Activated CD4-positive, alpha-beta T cell treated with anti-CD3 and anti-CD28 coated beads for 36 hours (primary cell): Measurements from ENCODE around the gene CBX8. TPM values are rescaled to one million over a fixed set of nuclear protein-coding genes. Genes with fewer than 3 reads are reported as not detected.

Experiments used
- ATAC-seq: fragments of 200-7000 bp; cut with Tn5 transposase; one replicate; pipeline ENCODE4 v1.10.0; 2021; ENCODE audit warnings: mild to moderate bottlenecking, moderate library complexity
- CTCF ChIA-PET: fragments of 350-600 bp; sonication (Branson Sonifier 250); formaldehyde crosslinking; loops from one replicate; lab custom pipeline; 2021; ENCODE audit warnings: antibody characterized with exemption; lab: Charles Lee
- POLR2A ChIA-PET: fragments of 350-600 bp; sonication (Branson Sonifier 250); formaldehyde crosslinking; loops from one replicate; lab custom pipeline; 2021; ENCODE audit warnings: antibody characterized with exemption, inconsistent platforms; lab: Charles Lee
- DNase-seq: peaks from one replicate; pipeline ENCODE4 v3.0.0-alpha.2; 2020
- H3K27ac Mint-ChIP-seq: one replicate; pipeline ENCODE4 v1.8.0; 2021; ENCODE audit warnings: mixed read lengths
- H3K27me3 Mint-ChIP-seq: one replicate; pipeline ENCODE4 v1.8.0; 2021; ENCODE audit warnings: mixed read lengths
- H3K36me3 Mint-ChIP-seq: one replicate; pipeline ENCODE4 v1.8.0; 2021; ENCODE audit warnings: low read depth, mixed read lengths
- H3K4me1 Mint-ChIP-seq: one replicate; pipeline ENCODE4 v1.8.0; 2021; ENCODE audit warnings: mixed read lengths
- H3K4me3 Mint-ChIP-seq: one replicate; pipeline ENCODE4 v1.8.0; 2021; ENCODE audit warnings: mild to moderate bottlenecking, moderate library complexity, mixed read lengths
- H3K9me3 Mint-ChIP-seq: one replicate; pipeline ENCODE4 v1.8.0; 2021; ENCODE audit warnings: low read depth, mixed read lengths
- intact Hi-C, 2 experiments: fragments of 100-400 bp; cut with DNase I in 1 of 2; cut with micrococcal nuclease in 1 of 2; formaldehyde crosslinking; loops; one replicate each; pipeline versions ENCODE4 v1.14.2 to v1.15.1; 2022 to 2024; cut with DNase I, micrococcal nuclease
- total RNA-seq, 2 experiments: library from RNA; stranded (reverse); gene quantifications; one replicate each; pipeline ENCODE4 v1.2.3, GENCODE V29; 2021

CBX8 gene
- total RNA-seq, 2 experiments from 2014 or later = 4.7 to 6.0 TPM

DNA sequence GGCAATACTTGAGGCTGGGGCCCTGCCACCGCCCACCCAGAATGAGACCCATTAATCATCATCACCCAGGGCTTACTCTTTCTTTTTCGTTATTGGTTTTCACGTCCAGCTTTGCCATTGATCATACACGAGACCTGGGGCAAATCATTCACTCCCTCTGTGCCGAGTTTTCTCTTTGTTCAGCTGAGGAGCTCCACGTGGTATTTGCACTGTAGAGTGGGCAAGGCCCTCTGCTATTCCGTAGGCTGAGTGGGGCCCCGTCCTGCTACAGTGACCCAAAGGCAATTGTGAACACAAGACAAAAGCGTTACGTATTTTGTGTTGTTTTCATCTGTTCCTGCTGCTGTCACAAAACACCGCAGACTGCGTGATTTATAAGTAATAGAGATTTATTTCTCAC, 42.5 kb downstream of the CBX8 start:
- Mint-ChIP-seq H3K9me3 (no peaks in the 10 kb centered on the region), H3K4me3 (no peak overlapping the region), H3K4me1 (peaks cover 10% of the 10 kb centered on the region), H3K27me3 (peaks cover 24% of the 10 kb centered on the region), H3K36me3 (no peaks in the 10 kb centered on the region), H3K27ac (no peak overlapping the region)
- POLR2A ChIA-PET = no interaction called here
- CTCF ChIA-PET = no interaction called here
- intact Hi-C loops = no loop called here
- DNase-seq (no peak), ATAC-seq (no peak)

GRCh38 chr17:79752175-79752574, 44.7 kb downstream of the CBX8 start:
- Mint-ChIP-seq H3K4me1 (peaks cover 14% of the 10 kb centered on the region), H3K4me3 (no peak overlapping the region), H3K9me3 (no peaks in the 10 kb centered on the region), H3K27me3 (peaks cover 26% of the 10 kb centered on the region), H3K36me3 (no peaks in the 10 kb centered on the region), H3K27ac (peak overlapping the region; percentile 8)
- ChIA-PET CTCF (interaction anchor here (0.6 to 1.9 kb wide), 5 partner anchors 9 to 397 kb away, joined by 3 to 17 read pairs (median 4); no protein-coding TSS in a partner anchor), POLR2A (no interaction called here)
- DNase-seq (peak; percentile 72), ATAC-seq (peak; percentile 66)
- intact Hi-C loops = no loop called here

- intact Hi-C loops = no loop called here
- ChIA-PET POLR2A (no interaction called here), CTCF (interaction anchor here (1.9 kb wide), 1 partner anchor 9 kb away, joined by 17 read pairs; no protein-coding TSS in a partner anchor)
- no peaks in the 10 kb centered on the region for H3K36me3 Mint-ChIP-seq
- DNase-seq = no peak
- H3K27me3 Mint-ChIP-seq = peaks cover 36% of the 10 kb centered on the region
- no peaks in the 10 kb centered on the region for H3K9me3 Mint-ChIP-seq
- H3K4me3 Mint-ChIP-seq = no peak overlapping the region
- H3K4me1 Mint-ChIP-seq = peaks cover 22% of the 10 kb centered on the region
- no peak for ATAC-seq
- H3K27ac Mint-ChIP-seq = no peak overlapping the region
Measured at GRCh38 chr17:79750650-79751545, 46.0 kb downstream of the CBX8 start.

DNA sequence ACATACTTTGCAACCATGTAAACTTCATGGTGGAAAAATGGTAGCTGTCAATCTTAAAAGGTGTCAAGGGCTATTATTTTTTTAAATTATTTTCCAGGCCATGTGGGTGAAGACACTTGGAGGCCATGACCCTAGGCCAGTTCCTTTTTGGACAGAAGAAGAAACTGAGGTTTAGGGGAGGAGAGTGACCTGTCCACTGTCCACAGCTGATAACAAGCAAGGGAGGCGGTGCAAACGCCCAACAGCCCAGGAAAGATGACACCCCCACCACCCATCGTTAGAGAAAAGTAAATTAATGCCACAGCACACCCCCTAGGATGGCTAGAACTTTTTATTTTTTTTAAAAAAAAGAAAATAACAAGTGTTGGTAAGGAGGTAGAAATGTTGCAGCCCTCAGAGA, 46.9 kb downstream of the CBX8 start:
- no peaks in the 10 kb centered on the region for H3K36me3 Mint-ChIP-seq
- no peaks in the 10 kb centered on the region for H3K9me3 Mint-ChIP-seq
- DNase-seq (no peak), ATAC-seq (no peak)
- POLR2A ChIA-PET = no interaction called here
- H3K27me3 Mint-ChIP-seq = peaks cover 39% of the 10 kb centered on the region
- CTCF ChIA-PET = interaction anchor here (0.5 to 1.1 kb wide), 4 partner anchors 9 to 667 kb away, joined by 3 to 4 read pairs (median 4); no protein-coding TSS in a partner anchor
- peaks cover 25% of the 10 kb centered on the region for H3K4me1 Mint-ChIP-seq
- H3K27ac Mint-ChIP-seq = no peak overlapping the region
- no peak overlapping the region for H3K4me3 Mint-ChIP-seq
- intact Hi-C loops = loop anchor here in 1 of 2 experiments (5.0 to 10.0 kb wide), 4 partner anchors 57 to 242 kb away; partner anchors contain the start of gene CBX4

GRCh38 chr17:79749156-79749815, 47.6 kb downstream of the CBX8 start:
- no peak overlapping the region for H3K4me3 Mint-ChIP-seq
- no peaks in the 10 kb centered on the region for H3K36me3 Mint-ChIP-seq
- ChIA-PET POLR2A (no interaction called here), CTCF (interaction anchor here (0.7 to 1.1 kb wide), 4 partner anchors 8 to 52 kb away, joined by 3 to 4 read pairs (median 3); no protein-coding TSS in a partner anchor)
- H3K27ac Mint-ChIP-seq = no peak overlapping the region
- no peak for ATAC-seq
- no peak for DNase-seq
- intact Hi-C loops = loop anchor here in 1 of 2 experiments (5.0 to 10.0 kb wide), 4 partner anchors 58 to 243 kb away; partner anchors contain the start of gene CBX4
- H3K27me3 Mint-ChIP-seq = peaks cover 39% of the 10 kb centered on the region
- H3K9me3 Mint-ChIP-seq = no peaks in the 10 kb centered on the region
- peaks cover 25% of the 10 kb centered on the region for H3K4me1 Mint-ChIP-seq

GRCh38 chr17:79748295-79749099, 48.4 kb downstream of the CBX8 start:
- Mint-ChIP-seq H3K9me3 (no peaks in the 10 kb centered on the region), H3K4me3 (no peak overlapping the region), H3K36me3 (no peaks in the 10 kb centered on the region), H3K27me3 (peaks cover 39% of the 10 kb centered on the region), H3K4me1 (peaks cover 25% of the 10 kb centered on the region), H3K27ac (no peak overlapping the region)
- ATAC-seq = no peak
- DNase-seq = no peak
- ChIA-PET POLR2A (no interaction called here), CTCF (interaction anchor here (1.0 kb wide), 1 partner anchor 53 kb away, joined by 4 read pairs; no protein-coding TSS in a partner anchor)
- intact Hi-C loops = loop anchor here in 1 of 2 experiments (5.0 to 10.0 kb wide), 4 partner anchors 59 to 244 kb away; partner anchors contain the start of gene CBX4

DNA sequence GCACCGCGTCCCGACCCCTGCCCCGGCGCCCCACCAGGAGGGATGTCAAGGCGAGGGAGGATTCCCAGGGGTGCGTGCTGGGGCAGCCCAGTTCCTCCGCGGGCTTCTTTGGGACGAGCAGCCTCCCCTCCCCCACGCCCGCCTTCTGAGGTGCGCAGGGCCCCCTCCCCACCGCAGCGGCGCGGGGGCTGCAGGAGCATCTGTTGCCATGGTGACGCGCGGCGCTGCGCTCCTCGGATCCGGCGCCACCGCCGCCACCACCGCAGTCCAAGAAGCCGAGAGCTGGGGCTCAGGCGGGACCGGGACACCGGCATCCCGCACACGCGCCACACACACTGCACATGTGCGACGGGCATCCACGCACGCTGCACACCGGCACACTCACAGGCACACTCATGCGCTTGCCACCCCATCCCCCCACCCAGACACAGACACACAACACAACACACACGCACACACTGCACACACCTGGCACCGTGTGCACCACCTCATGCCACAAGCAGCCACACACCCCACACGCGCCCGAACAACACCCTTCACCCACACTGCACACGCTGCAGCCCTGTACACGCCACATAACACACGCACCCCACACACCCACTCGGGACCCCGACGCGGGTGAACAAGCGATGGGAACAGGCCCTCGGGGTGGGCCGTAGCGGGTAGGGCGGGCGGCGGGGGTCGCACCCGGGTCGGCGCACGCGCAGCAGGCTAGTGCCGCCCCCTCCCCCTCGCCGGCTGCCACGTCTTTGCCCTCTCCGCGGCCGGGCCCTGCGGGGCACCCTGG, 49.2 kb downstream of the CBX8 start:
- intact Hi-C loops = loop anchor here (1.0 to 10.0 kb wide), 7 partner anchors 30 to 245 kb away; partner anchors contain the start of genes CBX4 (in 1 of the 2) and CBX8 (in 1 of the 2)
- Mint-ChIP-seq H3K27ac (no peak overlapping the region), H3K36me3 (no peaks in the 10 kb centered on the region), H3K4me1 (peaks cover 25% of the 10 kb centered on the region), H3K9me3 (no peaks in the 10 kb centered on the region), H3K27me3 (peaks cover 39% of the 10 kb centered on the region), H3K4me3 (peak overlapping the region; percentile 33)
- ChIA-PET CTCF (interaction anchor here (1.0 to 3.0 kb wide), 5 partner anchors 19 to 246 kb away, joined by 3 to 11 read pairs (median 10); no protein-coding TSS in a partner anchor), POLR2A (no interaction called here)
- DNase-seq (peak; percentile 43), ATAC-seq (no peak)

GRCh38 chr17:79746889-79747507, 49.9 kb downstream of the CBX8 start:
- POLR2A ChIA-PET = no interaction called here
- Mint-ChIP-seq H3K9me3 (no peaks in the 10 kb centered on the region), H3K36me3 (no peaks in the 10 kb centered on the region), H3K27ac (no peak overlapping the region), H3K4me3 (no peak overlapping the region), H3K27me3 (peaks cover 39% of the 10 kb centered on the region), H3K4me1 (peaks cover 24% of the 10 kb centered on the region)
- ATAC-seq (no peak), DNase-seq (no peak)
- intact Hi-C loops = loop anchor here (1.0 to 10.0 kb wide), 9 partner anchors 30 to 245 kb away; partner anchors contain the start of genes CBX4 (in 2 of the 2) and CBX8 (in 1 of the 2)
- CTCF ChIA-PET = interaction anchor here (0.6 to 3.0 kb wide), 7 partner anchors 20 to 846 kb away, joined by 3 to 11 read pairs (median 4); no protein-coding TSS in a partner anchor

DNA sequence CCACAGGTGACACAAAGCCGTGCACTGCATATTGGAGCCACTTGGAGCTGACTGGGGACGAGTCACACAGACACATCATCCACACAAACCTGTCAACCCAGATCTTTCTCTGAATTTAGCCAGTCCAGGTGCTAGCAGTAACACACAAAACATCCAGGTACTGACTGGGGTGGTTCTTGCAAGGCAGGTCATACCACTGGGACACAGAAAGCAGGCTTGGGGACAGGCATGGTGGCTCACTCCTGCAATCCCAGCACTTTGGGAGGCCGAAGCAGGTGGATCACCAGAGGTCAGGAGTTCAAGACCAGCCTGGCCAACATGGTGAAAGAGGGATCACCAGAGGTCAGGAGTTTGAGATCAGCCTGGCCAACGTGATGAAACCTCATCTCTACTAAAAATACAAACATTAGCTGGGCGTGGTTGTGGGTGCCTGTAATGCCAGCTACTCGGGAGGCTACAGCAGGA, 51.2 kb downstream of the CBX8 start:
- ATAC-seq = peak; percentile 9

More for the DNA sequence above, 51.2 kb downstream of the CBX8 start:
- H3K4me1 Mint-ChIP-seq = peaks cover 21% of the 10 kb centered on the region
- intact Hi-C loops = loop anchor here (1.0 to 10.0 kb wide), 8 partner anchors 51 to 247 kb away; partner anchors contain the start of genes CBX4 (in 2 of the 2) and CBX8 (in 1 of the 2)
- H3K27me3 Mint-ChIP-seq = peaks cover 27% of the 10 kb centered on the region
- peak overlapping the region; percentile 67 for H3K27ac Mint-ChIP-seq
- ChIA-PET CTCF (interaction anchor here (0.5 to 3.0 kb wide), 22 partner anchors 12 to 345 kb away, joined by 3 to 11 read pairs (median 3); partner anchors contain the start of gene CBX4), POLR2A (interaction anchor here (0.6 kb wide), 1 partner anchor 92 kb away, joined by 3 read pairs; no protein-coding TSS in a partner anchor)
- DNase-seq = no peak
- no peaks in the 10 kb centered on the region for H3K9me3 Mint-ChIP-seq
- H3K36me3 Mint-ChIP-seq = no peaks in the 10 kb centered on the region
- H3K4me3 Mint-ChIP-seq = peak overlapping the region; percentile 29
